Thoracic aorta (tissue), 2 donors: Measurements from ENCODE around the gene DOCK3. TPM values are rescaled to one million over a fixed set of nuclear protein-coding genes. Genes with fewer than 3 reads are reported as not detected.

Experiments used
- ATAC-seq: fragments of 150-250 bp; one replicate; pipeline ENCODE4 v1.8.0; 2017; ENCODE audit warnings: low read depth; ENCODE audit not compliant: insufficient number of reproducible peaks, low FRiP score
- DNase-seq: peaks from one replicate; pipeline ENCODE4 v3.0.0-alpha.2; 2020; ENCODE audit warnings: low spot score
- H3K27ac ChIP-seq, 2 donors: fragments of 200-600 bp; sonication (generic); 1 replicate in 1 of 2; 2 replicates in 1 of 2; pipeline ENCODE4 v1.5.1; 2016; ENCODE audit warnings: mild to moderate bottlenecking in 2 of 2, moderate library complexity in 2 of 2
- H3K27me3 ChIP-seq: fragments of 200-600 bp; sonication (generic); replicated peaks from 2 replicates; pipeline ENCODE4 v1.6.0; 2016; ENCODE audit warnings: mild to moderate bottlenecking; ENCODE audit not compliant: insufficient read depth
- H3K36me3 ChIP-seq: fragments of 200-600 bp; sonication (generic); one replicate; pipeline ENCODE4 v1.5.1; 2016
- H3K4me1 ChIP-seq, 2 donors: fragments of 200-600 bp; sonication (generic); 1 replicate in 1 of 2; 2 replicates in 1 of 2; pipeline versions ENCODE4 v1.5.1 to v1.6.0; 2016; ENCODE audit warnings: low read depth in 2 of 2, mild to moderate bottlenecking in 1 of 2; ENCODE audit not compliant: control insufficient read depth in 1 of 2
- H3K4me3 ChIP-seq: fragments of 200-600 bp; sonication (generic); 2 replicates; pipeline ENCODE4 v1.5.1; 2016; ENCODE audit warnings: mild to moderate bottlenecking
- H3K9me3 ChIP-seq: fragments of 200-600 bp; sonication (generic); 2 replicates; pipeline ENCODE4 v1.5.1; 2016
- CTCF ChIP-seq: fragments of 200-600 bp; sonication (generic); IDR thresholded peaks from one replicate; pipeline ENCODE4 v1.5.1; 2019; ENCODE audit warnings: antibody characterized with exemption
- total RNA-seq, 2 donors: library from RNA; depleted of rRNA; stranded (reverse); fragments of >200 nt; gene quantifications; one replicate each; pipeline versions ENCODE4 v1.1.0 to v1.2.3, GENCODE V29; 2016

The DOCK3 gene
- total RNA-seq, 2 donors from 2014 or later = 0.14 to 0.71 TPM

- DNase-seq = no peak
- H3K36me3 ChIP-seq = peaks cover 23% of the 10 kb centered on the region
- H3K27ac ChIP-seq = no peak overlapping the region
- TF ChIP-seq CTCF = peak; percentile 70
- no peak for ATAC-seq
- no peaks in the 10 kb centered on the region for H3K9me3 ChIP-seq
- no peak overlapping the region for H3K4me3 ChIP-seq
- H3K4me1 ChIP-seq = peaks cover 47 to 71% of the 10 kb centered on the region in 2 donors
- no peaks in the 10 kb centered on the region for H3K27me3 ChIP-seq
Measured at GRCh38 chr3:51389423-51390183, 714.9 kb downstream of the DOCK3 start.

GRCh38 chr3:51390246-51391074 lies 715.7 kb downstream of the DOCK3 start:
- no peak for TF ChIP-seq CTCF
- Histone ChIP-seq H3K36me3 (peaks cover 25% of the 10 kb centered on the region), H3K27me3 (no peaks in the 10 kb centered on the region), H3K27ac (peak overlapping the region; percentile 16 to 82), H3K9me3 (no peaks in the 10 kb centered on the region), H3K4me3 (peak overlapping the region; percentile 85), H3K4me1 (peaks cover 47 to 79% of the 10 kb centered on the region in 2 donors)
- no peak for DNase-seq
- no peak for ATAC-seq

- Histone ChIP-seq H3K36me3 (peaks cover 25% of the 10 kb centered on the region), H3K27ac (peak within 1 kb of the TSS; percentile 82 to 92), H3K4me1 (peaks cover 47 to 74% of the 10 kb centered on the region in 2 donors), H3K27me3 (no peaks in the 10 kb centered on the region), H3K4me3 (peak within 1 kb of the TSS; percentile 85), H3K9me3 (no peaks in the 10 kb centered on the region)
- DNase-seq = peak; percentile 81
- peak; percentile 81 for TF ChIP-seq CTCF
- peak; percentile 90 for ATAC-seq
Measured at GRCh38 chr3:51391075-51391565, 716.4 kb downstream of the DOCK3 start, which contains the start of gene RBM15B. Gene RBM15B, plus strand, starts transcription at chr3:51391285. Its CDS starts 115 bp downstream, at chr3:51391400.

- no peaks in the 10 kb centered on the region for H3K9me3 ChIP-seq
- no peak for DNase-seq
- ATAC-seq = no peak
- H3K4me3 ChIP-seq = peak overlapping the region; percentile 85
- peak overlapping the region; percentile 82 to 92 for H3K27ac ChIP-seq
- H3K27me3 ChIP-seq = no peaks in the 10 kb centered on the region
- H3K4me1 ChIP-seq = peaks cover 41 to 71% of the 10 kb centered on the region in 2 donors
- TF ChIP-seq CTCF = no peak
- H3K36me3 ChIP-seq = peaks cover 29% of the 10 kb centered on the region
Measured at GRCh38 chr3:51391566-51392354, 717.0 kb downstream of the DOCK3 start.
